Subcutaneous adipose tissue (tissue), 4 donors: Measurements from ENCODE around the gene ATP8B3. TPM values are rescaled to one million over a fixed set of nuclear protein-coding genes. Genes with fewer than 3 reads are reported as not detected.

Experiments used
- total RNA-seq, 4 donors: library from RNA; depleted of rRNA; stranded (reverse); fragments of >200 nt; gene quantifications; one replicate each; pipeline ENCODE4 v1.1.0, GENCODE V29; 2016
- TF ChIP-seq, protein P1 (sequence below): fragments of 450-650 bp; IDR thresholded peaks from one replicate; pipeline ENCODE4 v1.5.1; 2016; ENCODE audit warnings: low read depth, mild to moderate bottlenecking, control low read depth, antibody characterized with exemption, moderate library complexity

ATP8B3 gene
- total RNA-seq, 4 donors from 2014 or later: 1.5 to 3.3 (median 1.8) TPM

DNA sequence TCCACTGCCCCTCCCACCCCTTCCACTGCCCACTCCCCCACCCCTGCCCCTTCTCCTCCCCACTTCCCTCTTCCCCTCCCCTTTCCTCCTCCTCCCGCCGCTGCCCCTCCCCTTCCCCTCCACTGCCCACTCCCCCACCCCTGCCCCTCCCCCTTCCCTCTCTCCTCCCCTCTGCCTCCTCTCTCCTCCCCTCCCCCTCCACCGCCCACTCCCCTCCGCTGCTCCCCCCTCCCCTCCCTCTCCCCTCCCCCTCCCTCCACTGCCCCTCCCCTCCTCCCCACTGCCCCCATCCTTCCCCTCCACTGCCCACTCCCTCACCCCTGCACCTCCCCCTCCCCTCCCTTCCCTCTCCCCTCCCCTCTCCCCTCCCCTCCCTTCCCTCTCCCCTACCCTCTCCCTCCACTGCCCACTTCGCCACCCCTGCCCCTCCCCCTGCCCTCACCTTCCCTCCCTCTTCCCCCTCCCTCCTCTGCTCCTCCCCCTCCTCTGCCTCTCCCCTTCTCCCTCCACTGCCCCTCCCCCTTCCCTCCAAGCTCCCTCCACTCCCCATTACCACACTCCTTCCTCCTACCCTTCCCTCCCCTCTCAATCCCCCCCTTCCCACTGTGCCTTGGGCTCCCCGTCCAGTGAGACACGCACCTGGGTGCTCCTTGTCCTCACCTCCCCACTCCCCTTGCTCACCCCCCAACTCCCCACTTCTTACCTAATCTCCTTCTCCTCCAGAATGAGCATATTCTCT, 21.9 kb downstream of the ATP8B3 start:
- TF ChIP-seq, protein P1, sequence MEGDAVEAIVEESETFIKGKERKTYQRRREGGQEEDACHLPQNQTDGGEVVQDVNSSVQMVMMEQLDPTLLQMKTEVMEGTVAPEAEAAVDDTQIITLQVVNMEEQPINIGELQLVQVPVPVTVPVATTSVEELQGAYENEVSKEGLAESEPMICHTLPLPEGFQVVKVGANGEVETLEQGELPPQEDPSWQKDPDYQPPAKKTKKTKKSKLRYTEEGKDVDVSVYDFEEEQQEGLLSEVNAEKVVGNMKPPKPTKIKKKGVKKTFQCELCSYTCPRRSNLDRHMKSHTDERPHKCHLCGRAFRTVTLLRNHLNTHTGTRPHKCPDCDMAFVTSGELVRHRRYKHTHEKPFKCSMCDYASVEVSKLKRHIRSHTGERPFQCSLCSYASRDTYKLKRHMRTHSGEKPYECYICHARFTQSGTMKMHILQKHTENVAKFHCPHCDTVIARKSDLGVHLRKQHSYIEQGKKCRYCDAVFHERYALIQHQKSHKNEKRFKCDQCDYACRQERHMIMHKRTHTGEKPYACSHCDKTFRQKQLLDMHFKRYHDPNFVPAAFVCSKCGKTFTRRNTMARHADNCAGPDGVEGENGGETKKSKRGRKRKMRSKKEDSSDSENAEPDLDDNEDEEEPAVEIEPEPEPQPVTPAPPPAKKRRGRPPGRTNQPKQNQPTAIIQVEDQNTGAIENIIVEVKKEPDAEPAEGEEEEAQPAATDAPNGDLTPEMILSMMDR: no peak

DNA sequence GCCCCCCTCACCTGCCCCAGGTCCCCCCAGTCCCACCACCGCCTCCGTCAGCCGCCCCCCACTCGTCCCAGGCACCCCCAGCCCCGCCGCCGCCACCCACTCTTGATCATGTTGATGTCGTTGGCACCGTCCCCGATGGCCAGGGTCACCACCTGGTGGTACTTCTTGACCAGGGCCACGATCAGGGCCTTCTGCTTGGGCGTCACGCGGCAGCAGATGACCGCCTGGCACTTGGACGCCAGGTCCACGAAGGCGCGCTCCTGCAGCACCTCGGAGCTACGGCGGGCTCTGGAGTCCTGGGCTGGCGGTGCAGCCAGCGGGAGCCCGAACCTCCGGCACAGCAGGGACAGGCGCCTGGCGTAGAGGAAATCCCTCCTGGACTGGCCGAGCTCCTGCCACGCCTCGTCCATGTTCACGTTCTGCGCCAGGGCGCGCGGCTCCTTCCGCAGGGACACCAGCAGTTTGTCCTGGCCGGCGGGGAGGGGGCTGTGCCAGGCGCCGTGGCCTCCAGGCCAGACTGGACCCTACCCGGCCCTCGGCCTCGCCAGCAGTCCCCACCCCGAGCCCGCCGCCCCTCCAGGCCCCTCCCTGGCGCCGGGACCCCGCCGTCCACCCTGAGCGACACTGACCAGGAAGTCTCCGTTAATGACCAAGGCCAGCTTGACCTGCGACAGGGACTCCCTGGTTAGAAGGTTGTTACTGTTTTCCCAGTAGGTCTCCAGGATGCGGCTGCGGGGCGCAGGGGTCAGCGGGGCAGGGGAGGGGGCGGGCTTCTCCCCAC, 22.6 kb downstream of the ATP8B3 start:
- TF ChIP-seq, protein P1: no peak

DNA sequence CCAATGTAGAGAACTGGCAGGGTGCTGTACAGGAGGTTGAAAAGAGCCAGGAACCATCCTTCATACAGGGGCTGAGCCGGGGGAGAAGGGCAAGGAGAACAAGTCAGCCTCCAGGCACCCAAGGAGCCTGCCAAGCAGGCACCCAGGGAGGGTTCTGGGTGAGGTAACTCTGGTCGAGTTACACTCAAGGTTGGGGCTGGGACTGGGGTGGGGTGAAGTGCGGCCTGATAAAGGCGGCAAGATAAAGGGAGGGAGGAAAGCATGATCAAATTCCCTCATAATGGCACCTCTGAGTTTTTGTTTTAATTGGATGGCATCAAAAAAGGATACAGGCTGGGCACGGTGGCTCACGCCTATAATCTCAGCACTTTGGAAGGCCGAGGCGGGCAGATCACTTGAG, 25.0 kb downstream of the ATP8B3 start:
- TF ChIP-seq, protein P1: no peak

DNA sequence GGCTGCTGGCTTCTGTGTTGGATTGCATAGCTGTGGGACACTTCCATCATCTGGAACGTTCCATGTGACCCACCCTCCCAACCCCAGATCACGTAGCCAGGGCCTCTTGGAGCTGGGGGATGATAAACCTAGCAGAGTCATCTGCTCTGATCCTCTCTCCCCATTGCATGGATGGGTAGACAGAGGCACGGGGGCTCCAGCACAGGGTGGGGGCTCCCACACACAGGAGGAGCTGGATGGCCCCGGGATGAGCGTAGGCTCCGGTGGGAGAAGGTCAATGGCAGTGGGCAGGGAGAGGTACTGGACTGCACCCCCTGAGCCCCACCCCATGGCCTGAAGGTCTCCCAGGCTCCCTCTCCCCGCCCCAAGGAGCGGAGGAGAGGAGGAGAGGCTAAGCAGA, 25.4 kb downstream of the ATP8B3 start:
- TF ChIP-seq, protein P1: no peak

DNA sequence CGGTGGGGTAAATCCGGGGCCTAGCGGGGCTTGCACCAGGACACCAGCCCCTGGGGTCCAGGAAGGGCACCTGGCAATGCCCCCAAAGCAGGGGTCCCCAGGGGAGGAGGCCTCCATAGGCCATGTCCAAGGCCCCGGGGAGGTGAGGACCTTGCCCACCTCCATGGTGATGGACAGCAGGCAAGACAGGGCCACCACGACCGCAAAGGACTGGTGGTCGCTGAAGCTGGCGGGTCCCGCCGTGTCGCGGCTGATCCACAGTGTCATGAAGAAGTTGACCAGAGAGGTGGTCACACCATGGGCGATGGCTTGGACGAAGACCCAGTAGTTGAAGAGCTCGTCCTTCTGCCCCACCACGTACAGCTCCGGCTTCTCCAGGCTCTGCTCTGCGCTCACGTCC, 26.8 kb downstream of the ATP8B3 start:
- TF ChIP-seq, protein P1: no peak

DNA sequence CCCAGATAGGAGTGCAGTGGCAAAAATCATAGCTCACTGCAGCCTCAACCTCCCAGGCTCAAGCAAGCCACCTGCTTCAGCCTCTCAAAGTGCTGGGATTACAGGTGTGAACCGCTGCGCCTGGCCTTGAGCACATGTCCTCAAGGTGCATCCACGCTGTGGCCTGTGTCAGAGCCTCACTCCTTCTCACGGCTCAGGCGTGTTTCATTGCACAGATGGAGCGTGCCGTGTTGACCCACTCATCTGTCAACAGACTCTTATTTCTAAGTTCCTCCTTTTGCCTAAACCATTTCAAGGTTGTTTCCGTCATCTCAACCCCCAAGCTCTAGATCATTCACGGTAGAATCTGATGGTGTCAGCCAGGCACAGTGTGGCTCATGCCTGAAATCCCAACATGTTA, 28.2 kb downstream of the ATP8B3 start:
- TF ChIP-seq, protein P1: no peak

DNA sequence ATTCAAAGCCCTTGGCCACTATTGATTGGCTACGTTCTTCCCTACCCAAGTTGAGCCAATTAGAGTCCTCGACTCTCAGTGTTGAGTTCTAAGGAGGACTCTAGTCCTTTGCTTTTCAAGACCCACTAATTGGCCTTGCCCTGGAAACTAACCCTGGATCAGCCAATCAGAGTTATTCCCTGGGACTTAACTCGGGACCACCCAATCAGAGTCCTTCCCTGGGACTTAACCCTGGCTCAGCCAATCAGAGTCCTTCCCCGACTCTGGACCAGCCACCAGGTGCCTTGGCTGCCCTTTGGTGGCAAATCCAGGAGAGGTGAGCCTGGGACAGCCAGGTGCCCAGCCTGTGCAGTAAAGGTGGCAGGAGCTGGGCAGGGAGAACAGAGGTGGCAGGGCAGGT, 28.7 kb downstream of the ATP8B3 start:
- TF ChIP-seq, protein P1: no peak
